Stimulated activated CD4-positive, alpha-beta T cell treated with anti-CD3 and anti-CD28 coated beads, Interleukin-4, amount 100 ng/mL, for 24 hours (primary cell): ENCODE results near the gene MYT1.

Source experiments
- DNase-seq: peaks from one replicate; pipeline ENCODE4 v3.0.0-alpha.2; 2020

The MYT1 gene

GRCh38 chr20:64196309-64196708 lies 32.1 kb downstream of the MYT1 start:
- DNase-seq, result no peak

- no peak for DNase-seq
Measured at GRCh38 chr20:64196847-64197306, 32.6 kb downstream of the MYT1 start.

- no peak for DNase-seq
Measured at GRCh38 chr20:64198347-64198746, 34.1 kb downstream of the MYT1 start.

- no peak for DNase-seq
Measured at GRCh38 chr20:64199395-64199794, 35.1 kb downstream of the MYT1 start.

GRCh38 chr20:64200740-64201139 lies 36.5 kb downstream of the MYT1 start:
- DNase-seq, result no peak

GRCh38 chr20:64201653-64202052 lies 37.4 kb downstream of the MYT1 start:
- DNase-seq, result no peak

GRCh38 chr20:64203037-64203777 lies 39.0 kb downstream of the MYT1 start:
- no peak for DNase-seq

- no peak for DNase-seq
Measured at GRCh38 chr20:64205611-64206026, 41.4 kb downstream of the MYT1 start.

GRCh38 chr20:64206614-64207013 lies 42.4 kb downstream of the MYT1 start:
- no peak for DNase-seq

GRCh38 chr20:64207641-64208590 lies 43.7 kb downstream of the MYT1 start:
- no peak for DNase-seq

- DNase-seq, result no peak
Measured at GRCh38 chr20:64209148-64209547, 44.9 kb downstream of the MYT1 start.

- DNase-seq, result no peak
Measured at GRCh38 chr20:64210656-64211369, 46.6 kb downstream of the MYT1 start.

- no peak for DNase-seq
Measured at GRCh38 chr20:64211874-64212658, 47.8 kb downstream of the MYT1 start.

GRCh38 chr20:64212755-64213154 lies 48.5 kb downstream of the MYT1 start:
- no peak for DNase-seq

GRCh38 chr20:64214113-64214512 lies 49.9 kb downstream of the MYT1 start:
- no peak for DNase-seq

- DNase-seq, result no peak
Measured at GRCh38 chr20:64214952-64215351, 50.7 kb downstream of the MYT1 start.

GRCh38 chr20:64216036-64216435 lies 51.8 kb downstream of the MYT1 start:
- DNase-seq, result no peak

- no peak for DNase-seq
Measured at GRCh38 chr20:64216910-64217309, 52.7 kb downstream of the MYT1 start.

- DNase-seq, result no peak
Measured at GRCh38 chr20:64217539-64218221, 53.4 kb downstream of the MYT1 start.

GRCh38 chr20:64219202-64219601 lies 55.0 kb downstream of the MYT1 start:
- DNase-seq, result no peak

- no peak for DNase-seq
Measured at GRCh38 chr20:64219730-64220129, 55.5 kb downstream of the MYT1 start.

- no peak for DNase-seq
Measured at GRCh38 chr20:64220420-64220819, 56.2 kb downstream of the MYT1 start.
